Tibial artery (tissue), 4 donors: ENCODE measurements around the gene KBTBD13.
A peak's percentile ranks its signal among the peaks of the same experiment; 100 is the strongest.

ENCODE experiments used
- DNase-seq, 2 donors: peaks; one replicate each; pipeline ENCODE4 v3.0.0-alpha.2; 2019
- H3K27ac ChIP-seq, 2 donors: fragments of 200-600 bp; sonication (generic) in 1 of 2; 1 replicate in 1 of 2; 2 replicates in 1 of 2; pipeline ENCODE4 v1.5.1; 2018 to 2019; ENCODE audit warnings: mild to moderate bottlenecking in 1 of 2
- H3K27me3 ChIP-seq, 2 donors: fragments of 200-600 bp; sonication (generic) in 1 of 2; one replicate each; pipeline versions ENCODE4 v1.5.1 to v1.6.0; 2016 to 2019
- H3K36me3 ChIP-seq, 3 donors: fragments of 200-600 bp; sonication (generic) in 2 of 3; one replicate each; pipeline ENCODE4 v1.5.1; 2016 to 2019; ENCODE audit warnings: mild to moderate bottlenecking in 2 of 3
- H3K4me1 ChIP-seq, 4 donors: fragments of 200-600 bp; sonication (generic) in 2 of 4; 1 replicate in 3 of 4; 2 replicates in 1 of 4; pipeline ENCODE4 v1.5.1; 2016 to 2019
- H3K4me3 ChIP-seq, 2 donors: fragments of 200-600 bp; sonication (generic) in 1 of 2; 1 replicate in 1 of 2; 2 replicates in 1 of 2; pipeline ENCODE4 v1.5.1; 2018 to 2019; ENCODE audit warnings: mild to moderate bottlenecking in 2 of 2
- H3K9me3 ChIP-seq, 3 donors: fragments of 200-600 bp; sonication (generic) in 1 of 3; one replicate each; pipeline ENCODE4 v1.5.1; 2016 to 2019
- CTCF ChIP-seq, 2 experiments: fragments of 200-600 bp in 1 of 2; fragments of 450-650 bp in 1 of 2; IDR thresholded peaks; one replicate each; pipeline ENCODE4 v1.5.1; 2017 to 2019; ENCODE audit warnings: antibody characterized with exemption in 2 of 2, mild to moderate bottlenecking in 1 of 2, moderate library complexity in 1 of 2
- intact Hi-C: fragments of 100-400 bp; cut with DNase I; formaldehyde crosslinking; loops from one replicate; pipeline ENCODE4 v1.15.0; 2023; ENCODE audit warnings: low total_unique reads

The KBTBD13 gene

GRCh38 chr15:65057549-65057940 is 19.0 kb upstream of the KBTBD13 start:
- Histone ChIP-seq H3K4me3 (no peak overlapping the region), H3K9me3 (no peaks in the 10 kb centered on the region), H3K36me3 (peaks cover 54 to 60% (median 60%) of the 10 kb centered on the region in 3 donors), H3K27ac (peak overlapping the region; percentile 95 to 99), H3K27me3 (no peaks in the 10 kb centered on the region), H3K4me1 (peaks cover 0 to 93% (median 74%) of the 10 kb centered on the region in 4 donors)
- TF ChIP-seq CTCF (IDR thresholded peaks at IDR 0.05), result no peak
- intact Hi-C loops, result no loop called here
- peak in 1 of 2 donors; percentile 67 for DNase-seq

GRCh38 chr15:65058394-65059368 is 17.9 kb upstream of the KBTBD13 start:
- no peaks in the 10 kb centered on the region for H3K9me3 ChIP-seq
- H3K4me3 ChIP-seq, result peak overlapping the region in 1 of 2 donors; percentile 7
- H3K36me3 ChIP-seq, result peaks cover 50 to 54% (median 50%) of the 10 kb centered on the region in 3 donors
- intact Hi-C loops, result no loop called here
- TF ChIP-seq CTCF (IDR thresholded peaks at IDR 0.05), result no peak
- H3K27me3 ChIP-seq, result no peaks in the 10 kb centered on the region
- peaks cover 0 to 100% (median 85%) of the 10 kb centered on the region in 4 donors for H3K4me1 ChIP-seq
- H3K27ac ChIP-seq, result peak overlapping the region; percentile 95 to 99
- DNase-seq, result peak in 1 of 2 donors; percentile 64

GRCh38 chr15:65059369-65059750 is 17.2 kb upstream of the KBTBD13 start:
- Histone ChIP-seq H3K27me3 (no peaks in the 10 kb centered on the region), H3K9me3 (no peaks in the 10 kb centered on the region), H3K4me1 (peaks cover 0 to 100% (median 91%) of the 10 kb centered on the region in 4 donors), H3K36me3 (peaks cover 43 to 48% (median 44%) of the 10 kb centered on the region in 3 donors), H3K4me3 (peak overlapping the region in 1 of 2 donors; percentile 7), H3K27ac (peak overlapping the region; percentile 95 to 99)
- DNase-seq, result peak in 1 of 2 donors; percentile 53
- intact Hi-C loops, result no loop called here
- no peak for TF ChIP-seq CTCF (IDR thresholded peaks at IDR 0.05)

- Histone ChIP-seq H3K27me3 (no peaks in the 10 kb centered on the region), H3K4me1 (peaks cover 0 to 100% (median 87%) of the 10 kb centered on the region in 4 donors), H3K36me3 (peaks cover 40 to 46% (median 41%) of the 10 kb centered on the region in 3 donors), H3K9me3 (no peaks in the 10 kb centered on the region), H3K27ac (peak overlapping the region; percentile 95 to 99), H3K4me3 (peak overlapping the region in 1 of 2 donors; percentile 7)
- intact Hi-C loops, result no loop called here
- no peak for TF ChIP-seq CTCF (IDR thresholded peaks at IDR 0.05)
- DNase-seq, result peak in 1 of 2 donors; percentile 67
Observed at GRCh38 chr15:65059931-65060596, 16.5 kb upstream of the KBTBD13 start.

- peak; percentile 79 to 92 for DNase-seq
Observed at GRCh38 chr15:65060641-65061397, 15.7 kb upstream of the KBTBD13 start.

More at GRCh38 chr15:65060641-65061397, 15.7 kb upstream of the KBTBD13 start:
- no peaks in the 10 kb centered on the region for H3K27me3 ChIP-seq
- peak overlapping the region; percentile 95 to 99 for H3K27ac ChIP-seq
- peaks cover 38 to 48% (median 47%) of the 10 kb centered on the region in 3 donors for H3K36me3 ChIP-seq
- H3K4me3 ChIP-seq, result peak overlapping the region in 1 of 2 donors; percentile 11
- no peak for TF ChIP-seq CTCF (IDR thresholded peaks at IDR 0.05)
- intact Hi-C loops, result no loop called here
- H3K9me3 ChIP-seq, result no peaks in the 10 kb centered on the region
- peaks cover 0 to 97% (median 80%) of the 10 kb centered on the region in 4 donors for H3K4me1 ChIP-seq
